ENCODE measurements around the gene EP400.

- TF ChIP-seq CTCF (IDR thresholded peaks at IDR 0.05) (no peak), POLR2A (IDR thresholded peaks at IDR 0.05) (no peak)
Measured at GRCh38 chr12:131911028-131911650, 38.6 kb upstream of the EP400 start.
